H9 (cell line): ENCODE results near the gene DUSP10. TPM values are rescaled to one million over a fixed set of nuclear protein-coding genes. Genes with fewer than 3 reads are reported as not detected.

Source experiments
- DNase-seq: peaks from one replicate; pipeline ENCODE4 v3.0.0-alpha.2; 2017
- H2AFZ ChIP-seq: one replicate; pipeline ENCODE4 v1.6.1; 2013; ENCODE audit warnings: mild to moderate bottlenecking, low read length, control low read depth, moderate library complexity
- H2AK5ac ChIP-seq: 2 replicates; pipeline ENCODE4 v1.6.1; 2013; ENCODE audit warnings: low read length, control low read depth, mixed read lengths; ENCODE audit not compliant: insufficient read length
- H2BK120ac ChIP-seq: one replicate; pipeline ENCODE4 v1.6.1; 2013; ENCODE audit warnings: low read depth, mild to moderate bottlenecking, low read length, control low read depth, inconsistent platforms; ENCODE audit not compliant: poor library complexity, severe bottlenecking
- H2BK12ac ChIP-seq: 2 replicates; pipeline ENCODE4 v1.6.1; 2013; ENCODE audit warnings: low read length, control low read depth, mixed read lengths, low read depth; ENCODE audit not compliant: insufficient read length
- H2BK15ac ChIP-seq: 2 replicates; pipeline ENCODE4 v1.6.1; 2013; ENCODE audit warnings: low read depth, low read length, control low read depth
- H2BK20ac ChIP-seq: one replicate; pipeline ENCODE4 v1.6.1; 2013; ENCODE audit warnings: low read depth, mild to moderate bottlenecking, low read length, control low read depth, inconsistent platforms; ENCODE audit not compliant: poor library complexity, severe bottlenecking
- H2BK5ac ChIP-seq: 2 replicates; pipeline ENCODE4 v1.6.1; 2013; ENCODE audit warnings: low read length, control low read depth, mixed read lengths; ENCODE audit not compliant: insufficient read length
- H3K14ac ChIP-seq: 2 replicates; pipeline ENCODE4 v1.6.1; 2013; ENCODE audit warnings: low read length, control low read depth; ENCODE audit not compliant: insufficient read depth
- H3K18ac ChIP-seq: 2 replicates; pipeline ENCODE4 v1.6.1; 2013; ENCODE audit warnings: low read depth, mild to moderate bottlenecking, mixed read lengths, low read length, control low read depth; ENCODE audit not compliant: insufficient read length
- H3K23ac ChIP-seq: 2 replicates; pipeline ENCODE4 v1.6.1; 2013; ENCODE audit warnings: low read length, control low read depth, mixed read lengths, low read depth; ENCODE audit not compliant: insufficient read length
- H3K23me2 ChIP-seq: 2 replicates; pipeline ENCODE4 v1.6.1; 2013; ENCODE audit warnings: low read depth, mild to moderate bottlenecking, mixed read lengths, low read length, control low read depth; ENCODE audit not compliant: insufficient read length, poor library complexity, severe bottlenecking
- H3K27ac ChIP-seq: 2 replicates; pipeline ENCODE4 v1.5.1; 2013; ENCODE audit warnings: low read length, control low read depth, mixed read lengths, low read depth; ENCODE audit not compliant: insufficient read length
- H3K27me3 ChIP-seq: 2 replicates; pipeline ENCODE4 v1.6.1; 2013; ENCODE audit warnings: low read length, control low read depth, inconsistent platforms; ENCODE audit not compliant: insufficient read depth
- H3K4ac ChIP-seq: 2 replicates; pipeline ENCODE4 v1.6.1; 2013; ENCODE audit warnings: low read depth, mild to moderate bottlenecking, control low read depth, inconsistent platforms, low read length, moderate library complexity
- H3K4me1 ChIP-seq: 2 replicates; pipeline ENCODE4 v1.6.1; 2013; ENCODE audit warnings: low read length, control low read depth, inconsistent platforms; ENCODE audit not compliant: insufficient read depth
- H3K4me2 ChIP-seq: 2 replicates; pipeline ENCODE4 v1.6.1; 2013; ENCODE audit warnings: low read length, control low read depth, mixed read lengths; ENCODE audit not compliant: insufficient read length, insufficient read depth
- H3K56ac ChIP-seq: 2 replicates; pipeline ENCODE4 v1.6.1; 2013; ENCODE audit warnings: low read depth, mild to moderate bottlenecking, mixed read lengths, low read length, control low read depth; ENCODE audit not compliant: insufficient read length
- H3K79me1 ChIP-seq: 2 replicates; pipeline ENCODE4 v1.6.1; 2013; ENCODE audit warnings: low read depth, mild to moderate bottlenecking, moderate library complexity, low read length, control low read depth, inconsistent platforms; ENCODE audit not compliant: insufficient read depth, poor library complexity, severe bottlenecking
- H3K79me2 ChIP-seq: 2 replicates; pipeline ENCODE4 v1.6.1; 2013; ENCODE audit warnings: low read length, control low read depth, inconsistent platforms; ENCODE audit not compliant: insufficient read depth
- H3K9ac ChIP-seq: 2 replicates; pipeline ENCODE4 v1.6.1; 2013; ENCODE audit warnings: low read length, control low read depth, mixed read lengths; ENCODE audit not compliant: insufficient read length; ENCODE audit errors: extremely low read depth
- H3K9me3 ChIP-seq: one replicate; pipeline ENCODE4 v1.6.1; 2013; ENCODE audit warnings: low read depth, low read length, inconsistent platforms; ENCODE audit not compliant: control insufficient read depth
- H3T11ph ChIP-seq: one replicate; pipeline ENCODE4 v1.6.1; 2013; ENCODE audit warnings: mild to moderate bottlenecking, low read length, control low read depth, inconsistent platforms
- H4K20me1 ChIP-seq: one replicate; pipeline ENCODE4 v1.6.1; 2013; ENCODE audit not compliant: control insufficient read depth, insufficient read length, insufficient read depth
- H4K5ac ChIP-seq: 2 replicates; pipeline ENCODE4 v1.6.1; 2013; ENCODE audit warnings: low read depth, mild to moderate bottlenecking, mixed read lengths, low read length, control low read depth; ENCODE audit not compliant: insufficient read length
- H4K8ac ChIP-seq: replicated peaks from 2 replicates; pipeline ENCODE4 v1.6.1; 2013; ENCODE audit warnings: low read length, control low read depth, mixed read lengths, low read depth; ENCODE audit not compliant: insufficient read length
- H4K91ac ChIP-seq: 2 replicates; pipeline ENCODE4 v1.6.1; 2013; ENCODE audit warnings: low read depth, mild to moderate bottlenecking, moderate library complexity, mixed read lengths, low read length, control low read depth; ENCODE audit not compliant: insufficient read length
- H3K27ac Mint-ChIP-seq, 3 experiments: 2 replicates in 2 of 3; 3 replicates in 1 of 3; pipeline ENCODE4 v1.8.0; 2020 to 2021; ENCODE audit warnings: mixed read lengths in 3 of 3, mild to moderate bottlenecking in 1 of 3, moderate library complexity in 1 of 3
- H3K27me3 Mint-ChIP-seq: 2 replicates; pipeline ENCODE4 v1.8.0; 2021; ENCODE audit warnings: low read depth, mild to moderate bottlenecking, moderate library complexity, mixed read lengths
- H3K36me3 Mint-ChIP-seq, 3 experiments: 2 replicates in 2 of 3; 3 replicates in 1 of 3; pipeline ENCODE4 v1.8.0; 2020 to 2021; ENCODE audit warnings: low read depth in 3 of 3, mixed read lengths in 3 of 3; ENCODE audit not compliant: insufficient read depth in 1 of 3
- H3K4me1 Mint-ChIP-seq, 2 experiments: 2 replicates each; pipeline ENCODE4 v1.8.0; 2020; ENCODE audit warnings: mixed read lengths in 2 of 2
- H3K4me3 Mint-ChIP-seq, 2 experiments: 2 replicates in 1 of 2; 3 replicates in 1 of 2; pipeline ENCODE4 v1.8.0; 2020 to 2021; ENCODE audit warnings: mild to moderate bottlenecking in 2 of 2, mixed read lengths in 2 of 2, moderate library complexity in 1 of 2
- H3K9me3 Mint-ChIP-seq, 2 experiments: 2 replicates in 1 of 2; 3 replicates in 1 of 2; pipeline ENCODE4 v1.8.0; 2020; ENCODE audit warnings: mild to moderate bottlenecking in 2 of 2, mixed read lengths in 2 of 2, moderate library complexity in 1 of 2
- CTCF ChIP-seq: fragments of 200-600 bp; sonication (generic); conservative IDR thresholded peaks from 3 replicates; pipeline ENCODE4 v1.8.0; 2021; ENCODE audit warnings: antibody characterized with exemption, mild to moderate bottlenecking
- WGBS: extraction: QIAGEN DNeasy Blood & Tissue Kit; methylation state at CpG from one replicate; pipeline ENCODE4 v1.1.7; 2013; ENCODE audit warnings: missing lambda C conversion rate, low lambda C conversion rate, mixed read lengths; ENCODE audit not compliant: insufficient read length; ENCODE audit errors: extremely low coverage; 5-methylcytosine and 5-hydroxymethylcytosine counted together
- total RNA-seq: library from RNA; stranded (reverse); gene quantifications from 2 replicates; pipeline ENCODE4 v1.2.1, GENCODE V29; 2021

DUSP10 gene
- total RNA-seq, 1 experiment from 2014 or later: 2.0 TPM

GRCh38 chr1:221728037-221728505 is 13.8 kb downstream of the DUSP10 start:
- no peak overlapping the region for H2BK120ac ChIP-seq
- H3K27ac ChIP-seq: no peak overlapping the region
- Mint-ChIP-seq H3K36me3 (peaks cover 3 to 17% (median 11%) of the 10 kb centered on the region in 3 experiments; a peak in 6 of 7 replicates), H3K9me3 (peaks cover 10 to 11% of the 10 kb centered on the region in 2 experiments), H3K27me3 (no peaks in the 10 kb centered on the region), H3K27ac (no peak overlapping the region; a peak in 1 of 7 replicates), H3K4me3 (no peak overlapping the region), H3K4me1 (peaks cover 8 to 14% of the 10 kb centered on the region in 2 experiments)
- H3K79me2 ChIP-seq: no peaks in the 10 kb centered on the region
- no CpG with 5 or more reads among the region's 1 CpG for WGBS
- DNase-seq: no peak
- no peak overlapping the region for H2BK15ac ChIP-seq
- no peaks in the 10 kb centered on the region for H3K4me1 ChIP-seq
- H3K18ac ChIP-seq: no peak overlapping the region
- H3K4me2 ChIP-seq: no peak overlapping the region
- H2AK5ac ChIP-seq: no peak overlapping the region
- no peak overlapping the region for H2AFZ ChIP-seq
- H3K79me1 ChIP-seq: no peaks in the 10 kb centered on the region
- H4K8ac ChIP-seq: no peak overlapping the region
- no peaks in the 10 kb centered on the region for H3K27me3 ChIP-seq
- no peak overlapping the region for H4K91ac ChIP-seq
- H3K14ac ChIP-seq: no peak overlapping the region
- no peak overlapping the region for H3T11ph ChIP-seq
- no peaks in the 10 kb centered on the region for H4K20me1 ChIP-seq
- H2BK5ac ChIP-seq: no peak overlapping the region
- H3K23ac ChIP-seq: no peak overlapping the region
- H3K9me3 ChIP-seq: no peaks in the 10 kb centered on the region
- H4K5ac ChIP-seq: no peak overlapping the region
- H3K4ac ChIP-seq: no peak overlapping the region
- no peak overlapping the region for H3K9ac ChIP-seq
- H2BK12ac ChIP-seq: no peak overlapping the region
- H3K56ac ChIP-seq: no peak overlapping the region
- H3K23me2 ChIP-seq: no peaks in the 10 kb centered on the region
- no peak for TF ChIP-seq CTCF
- H2BK20ac ChIP-seq: no peak overlapping the region
